ENCODE measurements around the gene TAF5L.

DNA sequence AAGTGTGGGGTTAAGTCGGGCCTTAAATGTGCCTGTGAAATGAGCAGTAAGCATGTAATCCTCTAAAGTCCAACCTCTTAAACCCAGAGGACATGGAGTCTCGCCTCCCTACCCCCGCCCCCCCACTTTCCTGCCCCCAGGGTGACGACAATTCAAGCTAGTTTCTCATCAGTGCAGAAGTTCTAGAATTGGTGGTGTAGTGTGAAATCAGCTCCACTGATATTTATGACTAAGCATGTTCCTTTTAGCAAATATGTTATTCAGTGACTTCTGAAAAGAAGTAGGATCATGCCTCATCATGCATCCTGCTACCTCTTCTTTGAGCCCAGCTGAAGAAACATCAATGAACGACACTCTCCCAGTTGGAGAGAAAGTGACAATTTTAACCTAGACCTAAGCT lies 64.8 kb downstream of the TAF5L start:
- TF ChIP-seq YY1 (IDR thresholded peaks at IDR 0.05; ENCODE audit: low read depth, low read length) (no peak), RNF2 (IDR thresholded peaks at IDR 0.05; ENCODE audit: borderline replicate concordance, low read depth, low read length, missing control alignments, poor library complexity, severe bottlenecking) (no peak)
- TF ChIP-seq, protein P1, sequence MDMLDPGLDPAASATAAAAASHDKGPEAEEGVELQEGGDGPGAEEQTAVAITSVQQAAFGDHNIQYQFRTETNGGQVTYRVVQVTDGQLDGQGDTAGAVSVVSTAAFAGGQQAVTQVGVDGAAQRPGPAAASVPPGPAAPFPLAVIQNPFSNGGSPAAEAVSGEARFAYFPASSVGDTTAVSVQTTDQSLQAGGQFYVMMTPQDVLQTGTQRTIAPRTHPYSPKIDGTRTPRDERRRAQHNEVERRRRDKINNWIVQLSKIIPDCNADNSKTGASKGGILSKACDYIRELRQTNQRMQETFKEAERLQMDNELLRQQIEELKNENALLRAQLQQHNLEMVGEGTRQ (IDR thresholded peaks at IDR 0.05; ENCODE audit: low read length) = no peak
